GM18520 (cell line): ENCODE results near the gene EEF1G.
"Not testable (repeated sequence)": the region's sequence is repeated elsewhere in the genome, so short reads cannot be mapped to it uniquely, and the experiment has no call there.

Experiments used
- ATAC-seq: cut with Tn5 transposase; IDR thresholded peaks from one replicate; pipeline ENCODE4 v1.9.1; 2021; ENCODE audit not compliant: unreplicated experiment

The EEF1G gene

DNA sequence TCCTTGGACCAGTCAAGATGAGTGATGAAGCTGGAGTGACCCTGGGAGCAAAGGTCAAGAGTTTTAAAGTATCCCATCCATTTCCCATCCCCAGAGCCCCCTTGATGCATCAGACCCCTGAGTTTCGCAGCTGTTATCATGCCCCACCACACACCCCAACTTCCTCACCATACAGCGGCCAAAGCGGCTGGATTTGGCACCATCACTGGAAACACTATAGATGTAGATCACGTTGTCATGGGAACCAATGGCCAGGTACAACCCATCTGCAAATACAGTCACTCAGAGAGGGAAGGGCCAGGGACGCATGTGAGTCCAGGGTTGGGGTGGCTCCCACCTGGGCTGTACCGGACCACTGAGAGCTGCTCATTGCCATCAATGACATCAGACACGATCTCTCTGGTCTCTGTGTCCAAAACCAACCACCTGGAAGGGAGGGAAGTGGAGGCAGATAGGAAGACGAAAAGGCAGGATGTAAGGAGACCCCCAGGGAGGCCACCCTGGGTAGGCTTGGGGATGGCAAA, 30.1 kb upstream of the EEF1G start:
- no peak for ATAC-seq

DNA sequence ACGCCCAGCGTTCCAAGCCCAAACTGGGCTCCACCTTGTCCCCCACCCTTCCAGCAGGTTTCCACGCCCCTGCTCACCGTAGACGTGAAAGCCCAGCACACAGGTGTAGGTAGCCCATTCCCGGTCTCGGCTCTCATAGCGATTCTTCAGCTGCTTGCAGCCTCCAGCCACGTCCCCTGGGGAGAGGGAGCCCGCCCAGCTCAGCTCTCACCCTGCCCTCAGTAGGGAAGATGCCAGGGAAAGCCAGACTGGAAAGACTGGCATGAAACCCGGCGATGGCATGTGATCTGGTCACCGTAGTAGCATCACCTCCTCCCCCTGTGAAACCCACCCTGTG, 29.3 kb upstream of the EEF1G start:
- ATAC-seq, result no peak

DNA sequence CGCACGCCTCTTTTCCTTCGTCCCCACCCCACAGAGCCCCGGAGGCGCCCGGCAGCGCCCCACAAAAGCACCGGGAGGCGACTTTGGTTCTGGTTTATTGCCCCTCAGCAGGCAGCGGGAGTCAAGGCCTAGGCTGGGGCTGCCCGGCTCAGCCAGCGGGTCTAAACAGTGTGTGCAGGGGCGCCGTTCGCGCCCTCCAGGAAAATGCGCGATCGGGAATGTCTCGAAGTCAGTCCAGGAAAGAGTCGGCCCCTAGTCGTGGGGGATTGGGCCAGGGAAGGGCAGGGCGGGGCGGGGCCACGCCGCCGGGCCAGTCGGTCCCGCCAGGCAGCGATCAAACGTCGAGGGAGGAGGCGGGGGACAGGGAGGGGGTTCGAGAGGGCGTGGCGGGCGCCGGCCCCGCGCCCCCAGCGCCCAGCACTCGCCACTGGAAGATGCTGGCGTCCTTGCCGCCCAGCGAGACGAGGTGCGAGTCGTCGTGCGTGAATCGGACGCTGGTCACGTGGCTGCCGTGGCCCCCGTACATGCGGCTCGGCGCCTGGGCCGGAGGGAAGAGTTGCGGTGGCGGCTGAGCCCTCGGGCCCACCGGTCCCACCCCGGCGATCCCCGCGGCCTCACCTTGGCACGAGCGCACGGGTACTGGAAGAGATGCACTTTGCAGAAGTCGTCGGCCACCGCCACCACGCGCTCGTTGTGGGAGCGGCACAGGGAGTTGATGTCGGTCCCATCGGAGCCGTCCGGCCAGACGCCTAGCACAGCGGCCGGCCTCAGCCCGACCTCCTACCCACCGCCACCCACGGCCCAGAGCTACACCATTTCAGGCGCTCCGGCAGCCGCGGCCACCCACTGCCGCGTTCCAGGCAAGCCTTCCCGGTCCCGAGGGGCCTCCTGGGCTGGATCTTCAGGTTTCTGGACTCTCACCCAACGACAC, 28.7 kb upstream of the EEF1G start:
- ATAC-seq, result no peak

DNA sequence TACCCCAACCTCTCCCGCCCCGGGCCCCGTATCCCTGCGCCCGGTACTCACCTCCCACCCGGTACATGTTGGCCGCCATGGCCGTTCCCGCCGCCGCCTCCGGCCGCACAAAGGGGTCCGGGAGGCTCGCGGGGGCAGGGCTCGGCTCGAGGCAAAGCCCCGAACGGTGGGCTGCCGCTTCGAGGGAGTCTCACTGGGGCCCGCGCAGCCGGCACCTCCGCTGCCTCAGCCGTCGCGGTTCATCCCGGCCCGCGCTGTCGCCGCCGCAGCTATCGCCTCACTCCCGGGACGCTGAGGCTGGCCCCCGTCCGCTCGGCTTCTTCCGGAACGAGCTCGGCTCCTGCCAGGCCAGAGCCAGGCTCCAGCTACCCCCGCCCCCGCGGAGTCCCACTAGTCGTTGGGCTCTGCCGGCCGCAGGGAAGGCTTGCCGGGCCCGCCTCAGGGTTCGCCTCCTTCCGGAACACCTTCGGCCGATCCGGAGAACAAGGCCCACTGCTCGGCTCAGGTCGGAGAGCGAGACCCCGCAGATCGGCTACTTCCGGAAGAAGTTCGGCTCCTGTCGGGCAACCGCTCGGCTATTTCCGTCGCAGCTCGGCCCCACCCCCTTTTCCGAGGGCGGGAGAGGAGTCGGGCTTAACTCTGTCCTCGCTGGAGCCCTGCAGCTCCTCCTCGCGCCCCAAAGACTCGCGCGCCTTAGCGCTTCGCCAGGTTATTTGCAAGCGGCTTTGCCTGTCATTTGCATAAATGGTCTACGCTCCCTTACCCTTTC, 27.9 kb upstream of the EEF1G start, which contains the start of gene MTA2:
Gene MTA2 (minus strand): TSS at position 494 of the 769 bp plus-strand sequence. CDS start 415 bp downstream, at position 79.
- ATAC-seq, result peak; percentile 63

DNA sequence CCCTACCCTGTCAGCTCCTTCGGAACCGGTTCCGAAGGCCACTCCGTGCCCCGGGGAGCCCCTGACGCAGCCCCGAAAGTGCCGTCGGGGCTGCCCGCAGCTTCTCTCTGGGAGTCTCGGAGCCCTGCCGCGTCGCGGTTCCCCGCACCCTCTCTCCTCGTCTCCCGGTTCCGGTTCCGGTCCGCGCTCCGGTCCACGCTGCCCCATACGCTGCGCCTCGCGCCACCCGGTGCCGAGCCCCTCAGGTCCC, 27.4 kb upstream of the EEF1G start:
- ATAC-seq, result no peak

DNA sequence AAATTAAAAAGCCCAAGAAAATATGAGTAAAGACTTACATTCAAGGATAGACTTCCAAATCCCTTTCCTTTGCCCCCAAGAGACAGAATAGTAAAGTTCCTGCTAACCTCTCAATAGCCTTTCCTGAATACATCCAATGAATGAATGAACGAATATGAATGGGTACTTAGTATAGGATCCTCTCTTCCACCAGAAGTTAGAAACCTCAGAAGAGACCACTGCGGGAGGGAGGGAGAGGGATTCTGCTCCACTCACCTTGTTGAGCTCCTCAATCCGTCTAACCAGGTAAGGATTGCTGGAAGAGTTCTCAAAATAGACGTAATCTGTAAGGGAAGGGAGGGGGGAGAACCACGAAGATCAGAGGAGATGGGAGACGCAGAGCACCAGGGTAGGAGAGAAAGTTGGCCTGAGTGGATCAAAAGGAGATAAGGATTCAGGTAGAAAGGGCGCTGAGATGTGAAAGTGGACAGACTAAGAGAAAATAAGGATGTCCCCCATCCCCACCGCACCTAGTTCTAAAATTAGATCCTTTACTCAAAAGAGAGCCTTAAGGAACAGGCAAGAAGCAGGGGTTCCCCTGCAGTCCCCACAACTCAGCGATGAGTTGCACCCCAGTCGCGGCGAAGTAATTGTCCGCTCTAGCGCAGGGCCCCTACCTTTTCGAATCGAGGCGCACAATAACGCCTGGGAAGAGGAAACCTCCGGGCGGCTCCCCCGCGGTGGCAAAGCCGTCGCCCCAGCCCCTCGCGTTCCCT, 26.9 kb upstream of the EEF1G start:
- no peak for ATAC-seq

DNA sequence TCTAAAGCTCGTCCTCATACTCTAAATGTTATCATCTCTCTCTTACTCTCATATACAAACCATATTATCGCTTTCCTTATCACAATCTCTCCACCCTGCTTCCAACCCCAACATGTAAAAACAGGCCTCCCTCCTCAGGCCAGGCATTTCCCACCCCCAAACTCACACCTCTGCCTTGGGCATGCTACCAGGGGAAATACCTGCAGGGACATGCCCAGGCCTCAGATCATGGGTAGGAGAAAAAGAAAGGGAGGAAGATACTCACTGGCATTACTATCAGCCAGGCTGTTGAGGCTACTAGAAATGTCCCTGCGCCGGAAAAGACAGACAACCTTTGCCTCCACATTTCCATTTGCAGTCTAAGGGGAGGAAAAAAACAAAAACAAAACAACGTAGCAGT, 26.2 kb upstream of the EEF1G start:
- no peak for ATAC-seq

DNA sequence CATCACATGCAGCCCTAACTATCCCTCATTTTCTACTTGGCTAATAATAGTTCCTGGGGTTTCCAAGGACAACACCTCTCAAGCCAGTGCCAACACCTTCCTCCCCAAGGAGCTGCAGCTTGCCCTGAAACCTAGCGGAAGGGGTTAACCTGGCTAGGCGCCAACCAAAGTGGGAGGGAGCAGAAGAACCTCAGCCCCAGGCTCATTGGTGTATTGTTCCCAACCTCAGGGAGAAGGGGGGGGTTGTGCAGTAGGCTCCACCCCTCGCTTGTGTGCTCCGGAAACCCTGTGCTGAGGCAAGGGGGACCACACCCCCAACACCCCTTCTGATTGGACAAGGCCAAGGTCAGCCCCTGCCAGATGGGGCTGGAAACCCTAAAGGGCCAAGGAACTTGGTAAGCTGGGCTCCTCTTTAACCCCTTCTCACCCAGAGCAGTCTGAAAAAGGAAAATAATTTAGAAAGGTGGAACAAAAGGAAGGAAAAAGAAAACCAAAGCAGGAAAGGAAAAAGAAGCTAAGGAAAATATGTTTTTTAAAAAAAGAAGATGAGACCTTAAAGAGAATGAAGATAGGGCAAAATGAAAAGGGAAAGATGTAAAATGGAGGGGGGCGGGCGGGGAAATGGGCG, 25.5 kb upstream of the EEF1G start:
- peak; percentile 35 for ATAC-seq

DNA sequence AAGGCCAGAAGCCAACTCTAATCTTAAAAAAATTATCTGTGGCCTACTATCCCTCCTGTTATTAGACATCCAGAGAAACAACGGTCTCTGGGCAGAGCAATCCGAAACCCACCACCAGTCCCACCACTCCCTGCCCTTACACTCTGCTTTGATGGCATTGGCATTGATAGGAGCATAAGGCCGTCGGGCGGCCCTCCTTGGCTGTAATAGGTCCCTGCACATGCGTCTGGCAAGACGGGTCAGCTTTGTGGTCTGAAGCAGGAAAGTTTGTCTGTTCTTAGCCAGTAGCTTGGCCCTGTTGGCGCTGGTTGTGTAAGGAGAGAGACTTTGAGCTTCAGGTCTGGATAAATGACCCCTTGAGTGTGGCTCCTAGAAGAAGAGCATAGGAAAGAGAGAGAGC, 21.4 kb upstream of the EEF1G start:
- ATAC-seq, result no peak

DNA sequence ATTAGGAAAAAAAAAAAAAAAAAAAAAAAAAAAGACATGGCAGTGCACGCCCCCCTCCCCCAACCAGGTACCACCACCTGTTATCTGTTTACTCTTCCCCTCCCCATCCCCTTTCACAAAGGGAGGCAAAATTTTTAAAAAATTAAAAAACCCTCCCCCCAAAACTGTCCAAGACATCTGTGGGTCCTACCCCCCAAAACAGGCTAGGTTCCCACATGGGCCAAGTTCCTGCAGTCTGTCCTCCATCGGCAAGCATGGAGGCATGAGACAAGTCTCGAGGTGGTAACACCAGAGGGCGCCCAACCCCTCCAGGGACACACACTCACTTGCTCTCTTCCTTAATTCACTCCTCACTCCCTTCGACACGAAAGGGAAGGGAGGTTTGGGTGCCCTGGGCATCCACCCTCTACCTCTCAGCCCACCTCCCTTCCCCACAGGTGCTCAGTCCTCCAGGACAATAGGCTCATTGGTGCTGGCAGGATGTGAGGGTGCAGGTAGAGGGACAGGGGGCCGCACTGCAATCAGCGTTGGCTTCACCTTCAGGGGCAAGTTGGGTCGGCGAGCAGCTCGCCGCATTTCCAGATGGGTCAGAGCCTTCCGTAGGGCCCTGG, 19.8 kb upstream of the EEF1G start:
- no peak for ATAC-seq

DNA sequence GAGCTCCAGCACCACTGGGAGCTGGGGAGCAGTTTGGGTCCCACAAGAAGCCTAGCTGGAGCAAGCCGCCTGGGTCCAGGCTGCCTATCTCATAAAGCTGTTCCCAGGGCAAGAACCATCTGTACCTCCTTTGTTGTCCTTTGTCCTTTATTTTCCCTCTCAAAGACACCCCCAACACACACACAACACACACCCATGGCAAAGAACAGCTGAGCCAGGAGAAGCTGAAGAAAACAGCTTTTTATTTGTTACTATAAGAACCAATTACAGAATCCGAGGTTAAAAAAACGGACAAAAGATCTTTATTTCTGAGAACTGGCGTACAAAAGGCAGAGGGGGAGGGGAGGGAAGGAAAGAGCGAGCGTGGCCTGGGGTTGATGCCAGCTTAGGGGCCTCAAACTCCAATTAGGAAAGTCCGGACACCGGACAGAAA, 19.3 kb upstream of the EEF1G start:
- no peak for ATAC-seq

DNA sequence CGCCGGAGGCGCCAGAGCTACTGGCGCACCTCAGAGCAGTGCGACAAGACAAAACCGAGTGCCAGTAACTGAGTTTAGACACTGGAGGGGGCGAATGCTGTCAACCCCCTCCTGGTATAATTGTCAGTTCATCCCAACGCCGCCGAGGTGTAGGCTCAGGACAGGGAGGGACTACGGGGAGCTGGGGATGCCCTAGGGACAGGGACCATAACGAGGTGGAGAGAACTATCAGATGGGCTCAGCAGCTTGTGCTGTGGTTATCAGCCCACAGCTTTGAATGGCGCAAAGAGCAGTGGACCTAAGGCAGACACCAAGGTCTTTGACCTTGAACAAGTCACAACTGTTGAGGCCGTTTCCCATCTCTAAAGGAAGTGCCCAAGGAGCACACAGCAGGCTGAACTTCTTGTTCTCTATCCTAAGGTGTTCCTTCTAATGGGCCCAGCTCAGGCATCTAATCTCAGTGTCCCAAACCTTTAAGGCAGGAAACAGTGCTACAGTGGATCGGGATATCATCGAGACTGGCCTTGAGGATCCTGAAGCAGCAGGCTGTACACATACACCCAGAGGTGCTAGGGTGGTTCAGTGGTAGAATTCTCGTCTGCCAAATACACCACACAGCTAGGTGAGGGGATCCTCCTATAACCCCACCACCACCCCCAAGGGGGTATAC, 18.6 kb upstream of the EEF1G start:
- ATAC-seq, result peak; percentile 3

DNA sequence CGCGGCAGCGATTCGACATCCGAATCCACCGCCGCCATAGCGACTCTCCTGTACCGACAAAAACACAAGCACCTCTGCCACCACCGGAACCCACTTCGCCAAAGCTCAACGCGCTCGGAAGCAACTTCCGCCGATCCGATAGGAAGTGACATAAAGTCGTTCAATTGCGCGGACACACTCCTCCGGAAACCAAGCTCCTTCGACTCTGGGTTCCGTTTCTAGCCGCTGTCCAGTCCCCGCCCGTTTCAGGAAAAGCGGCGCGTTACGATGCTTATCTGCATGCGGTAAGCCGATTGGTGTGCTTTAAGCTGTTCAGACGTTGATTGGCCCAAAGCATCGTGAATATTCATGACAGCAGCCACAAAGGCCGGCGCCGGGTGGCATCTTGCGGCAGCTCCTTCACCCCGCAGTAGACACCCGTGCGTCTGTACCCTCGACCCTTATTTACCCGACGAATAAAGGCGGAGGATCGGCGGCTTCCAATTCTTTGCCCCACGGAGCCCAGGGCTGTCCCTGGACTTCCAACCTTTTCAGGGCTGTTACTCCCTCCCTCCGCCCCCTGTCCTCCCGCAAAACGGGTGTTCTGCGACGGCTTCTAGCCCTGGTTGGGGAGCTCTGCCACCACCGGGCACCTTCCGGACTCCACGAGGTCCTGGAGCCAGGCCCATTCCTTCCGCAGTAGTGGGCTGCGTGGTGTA, 17.9 kb upstream of the EEF1G start, which contains the start of gene TUT1:
Gene TUT1 (minus strand): TSS at position 76 of the 698 bp plus-strand sequence. CDS start 38 bp downstream, at position 38.
- ATAC-seq, result peak; percentile 80

DNA sequence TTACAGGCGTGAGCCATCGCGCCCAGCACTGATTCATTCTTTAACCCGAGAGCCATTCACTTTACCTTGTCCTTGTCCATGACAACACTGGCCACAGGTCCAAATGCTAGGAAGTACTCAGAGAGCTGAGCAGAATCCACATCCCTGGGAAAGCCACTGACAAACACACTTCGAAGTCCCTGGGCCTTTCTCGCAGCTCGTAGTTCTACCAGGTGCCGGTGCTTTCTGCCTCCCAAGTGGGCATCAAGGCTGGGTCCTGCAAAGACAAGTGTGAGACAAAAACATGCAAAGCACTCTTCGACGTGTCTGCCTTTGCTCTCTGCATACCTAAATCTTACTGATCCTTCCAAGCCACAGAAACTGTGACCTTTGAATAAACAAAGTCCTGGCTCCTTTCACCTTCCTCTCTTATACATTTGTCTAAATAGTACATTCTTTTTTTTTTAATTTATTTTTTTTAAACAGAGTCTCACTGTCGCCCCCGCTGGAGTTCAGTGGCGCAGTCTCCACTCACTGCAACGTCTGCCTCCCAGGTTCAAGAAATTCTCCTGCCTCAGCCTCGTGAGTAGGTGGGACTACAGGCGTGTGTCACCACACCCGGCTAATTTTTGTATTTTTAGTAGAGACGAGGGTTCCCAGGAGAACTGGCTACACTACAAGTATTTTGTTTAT, 15.4 kb upstream of the EEF1G start:
- no peak for ATAC-seq

DNA sequence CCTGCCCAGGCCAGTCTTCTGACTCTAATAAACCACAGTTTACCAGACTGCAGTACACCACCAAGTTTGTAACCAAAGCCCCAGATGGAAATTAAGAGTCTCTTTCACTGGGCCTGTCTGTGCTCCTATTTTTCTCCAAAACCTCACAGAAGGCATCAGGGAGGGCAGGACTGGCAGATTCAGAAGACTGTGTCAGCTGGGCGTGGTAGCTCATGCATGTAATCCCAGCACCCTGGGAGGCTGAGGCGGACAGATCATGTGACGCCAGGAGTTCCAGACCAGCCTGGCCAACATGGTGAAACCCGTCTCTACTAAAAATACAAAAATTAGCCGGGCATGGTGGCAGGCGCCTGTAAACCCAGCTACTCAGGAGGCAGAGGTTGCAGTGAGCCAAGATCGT, 11.7 kb upstream of the EEF1G start:
- not testable (repeated sequence) for ATAC-seq

DNA sequence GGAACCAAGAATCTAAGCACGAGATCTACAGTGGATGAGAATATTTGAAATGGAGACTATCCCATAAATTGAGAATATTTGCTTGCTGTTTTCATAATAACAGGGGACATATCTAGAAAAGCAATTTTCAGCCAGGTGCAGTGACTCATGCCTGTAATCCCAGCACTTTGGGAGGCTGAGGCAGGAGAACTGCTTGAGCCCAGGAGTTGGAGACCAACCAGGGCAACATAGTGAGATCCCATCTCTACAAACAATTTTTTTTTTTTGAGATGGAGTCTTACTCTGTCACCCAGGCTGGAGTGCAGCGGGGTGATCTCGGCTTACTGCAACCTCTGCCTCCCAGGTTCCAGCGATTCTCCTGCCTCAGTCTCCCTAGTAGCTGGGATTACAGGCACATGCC, 8.0 kb upstream of the EEF1G start:
- ATAC-seq, result not testable (repeated sequence)

DNA sequence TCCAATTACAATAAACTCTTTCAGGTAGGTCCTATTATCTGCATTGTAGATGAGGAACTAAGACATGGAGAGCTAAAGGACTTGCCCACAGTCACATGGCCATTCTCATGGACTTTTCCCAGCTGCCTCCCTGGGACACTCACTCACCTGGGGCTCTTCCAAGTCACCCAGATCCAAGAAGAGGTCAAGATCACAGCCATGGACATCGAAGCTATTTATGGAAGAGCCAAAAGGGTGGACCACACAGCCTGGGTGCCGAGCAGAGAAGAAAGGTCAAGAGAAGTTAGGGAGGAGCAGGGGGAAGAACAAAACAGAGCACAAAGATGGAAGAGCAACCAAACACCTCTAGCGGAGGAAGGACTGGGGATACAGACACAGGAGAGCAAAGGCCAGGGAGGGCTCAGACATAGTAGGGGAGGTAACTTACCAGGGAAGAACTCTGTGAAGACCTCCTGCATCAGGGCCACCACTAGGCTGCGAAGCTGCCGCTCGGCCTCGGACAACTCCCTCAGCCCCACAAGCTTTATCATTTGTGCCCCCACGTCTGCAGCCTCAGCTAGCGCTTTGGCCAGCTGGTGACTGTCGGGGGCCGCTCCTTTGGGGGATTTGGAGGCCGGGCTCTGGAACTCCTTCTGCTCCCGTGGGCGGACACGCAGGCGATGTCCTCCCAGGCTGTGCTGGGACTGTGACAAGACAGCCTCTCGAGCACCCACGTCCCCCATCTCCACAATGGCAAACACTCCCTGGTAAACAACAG, 7.4 kb upstream of the EEF1G start:
- ATAC-seq, result no peak

DNA sequence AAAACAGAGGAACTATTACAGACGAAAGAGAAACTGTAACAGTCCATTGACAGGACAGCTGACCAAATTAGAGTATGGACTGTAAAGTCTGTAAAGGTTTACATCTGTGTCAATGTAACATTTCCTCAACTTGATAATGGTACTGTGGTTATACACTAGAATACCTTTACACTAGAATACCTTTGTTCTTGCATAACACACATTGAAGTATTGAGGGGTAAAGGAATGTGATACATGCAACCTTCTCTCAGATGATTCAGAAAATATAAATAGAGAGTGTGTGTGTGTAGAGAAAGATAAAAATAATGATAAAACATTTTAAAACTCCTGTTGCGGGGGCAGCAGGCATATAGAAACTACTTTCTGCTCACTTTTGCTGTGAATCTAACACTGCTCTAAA, 5.6 kb upstream of the EEF1G start:
- no peak for ATAC-seq
